WTC11 (cell line): ENCODE results near the gene UPF1. TPM values are rescaled to one million over a fixed set of nuclear protein-coding genes. Genes with fewer than 3 reads are reported as not detected.

Experiments used
- ATAC-seq: fragments of 200-7000 bp; cut with Tn5 transposase; 2 replicates; pipeline ENCODE4 v1.10.0; 2021; ENCODE audit warnings: mild to moderate bottlenecking, moderate library complexity
- CTCF ChIA-PET: fragments of 300-600 bp; sonication (Branson Sonifier 250); formaldehyde crosslinking; loops from one replicate; lab custom pipeline; 2021; ENCODE audit warnings: antibody characterized with exemption; lab: Charles Lee
- POLR2A ChIA-PET: fragments of 350-600 bp; sonication (Branson Sonifier 250); formaldehyde crosslinking; loops from one replicate; lab custom pipeline; 2021; ENCODE audit warnings: antibody characterized with exemption; lab: Charles Lee
- DNase-seq: peaks from one replicate; pipeline ENCODE4 v3.0.0; 2021; ENCODE audit warnings: low spot score
- H3K27ac Mint-ChIP-seq: 2 replicates; pipeline ENCODE4 v1.8.0; 2021; ENCODE audit warnings: mixed read lengths
- H3K27me3 Mint-ChIP-seq: 2 replicates; pipeline ENCODE4 v1.8.0; 2021; ENCODE audit warnings: low read depth, mild to moderate bottlenecking, moderate library complexity, mixed read lengths
- H3K36me3 Mint-ChIP-seq: 2 replicates; pipeline ENCODE4 v1.8.0; 2021; ENCODE audit warnings: mixed read lengths
- H3K4me1 Mint-ChIP-seq: 2 replicates; pipeline ENCODE4 v1.8.0; 2022; ENCODE audit warnings: mixed read lengths
- H3K4me3 Mint-ChIP-seq: 2 replicates; pipeline ENCODE4 v1.8.0; 2021; ENCODE audit warnings: mild to moderate bottlenecking, moderate library complexity, mixed read lengths
- H3K9me3 Mint-ChIP-seq: 2 replicates; pipeline ENCODE4 v1.8.0; 2021; ENCODE audit warnings: mixed read lengths
- ESRRA ChIP-seq: sonication (generic); formaldehyde crosslinking; IDR thresholded peaks from 2 replicates; pipeline ENCODE4 v1.8.1; 2022; ENCODE audit warnings: mild to moderate bottlenecking, missing genetic modification reagents, borderline replicate concordance
- FOXP1 ChIP-seq: sonication (generic); formaldehyde crosslinking; IDR thresholded peaks from 2 replicates; pipeline ENCODE4 v1.8.0; 2022; ENCODE audit warnings: missing genetic modification reagents, mild to moderate bottlenecking, moderate library complexity, borderline replicate concordance
- JAZF1 ChIP-seq: fragments of 250-450 bp; sonication (Bioruptor Pico); IDR thresholded peaks from 2 replicates; pipeline ENCODE4 v1.9.0; 2021; ENCODE audit warnings: moderate library complexity, mild to moderate bottlenecking, inconsistent platforms
- JUN ChIP-seq: sonication (generic); formaldehyde crosslinking; IDR thresholded peaks from 2 replicates; pipeline ENCODE4 v1.8.0; 2023; ENCODE audit warnings: mild to moderate bottlenecking, missing genetic modification reagents
- KAT7 ChIP-seq: sonication (generic); formaldehyde crosslinking; IDR thresholded peaks from 2 replicates; pipeline ENCODE4 v1.8.1; 2023; ENCODE audit warnings: missing genetic modification reagents, mild to moderate bottlenecking, borderline replicate concordance
- MXD4 ChIP-seq: fragments of 250-450 bp; sonication (Bioruptor Pico); IDR thresholded peaks from 2 replicates; pipeline ENCODE4 v1.8.0; 2021; ENCODE audit warnings: mild to moderate bottlenecking, moderate library complexity, borderline replicate concordance
- MYBL2 ChIP-seq: sonication (generic); formaldehyde crosslinking; IDR thresholded peaks from 2 replicates; pipeline ENCODE4 v1.8.1; 2023; ENCODE audit warnings: mild to moderate bottlenecking, moderate library complexity, missing genetic modification reagents
- NR1H2 ChIP-seq: sonication (generic); formaldehyde crosslinking; IDR thresholded peaks from 2 replicates; pipeline ENCODE4 v1.9.0; 2021; ENCODE audit warnings: mild to moderate bottlenecking, moderate library complexity, missing genetic modification reagents
- NR3C1 ChIP-seq: sonication (generic); formaldehyde crosslinking; conservative IDR thresholded peaks from 2 replicates; pipeline ENCODE4 v1.8.1; 2023; ENCODE audit warnings: low read depth, mild to moderate bottlenecking, missing genetic modification reagents
- RORB ChIP-seq: fragments of 250-450 bp; sonication (Bioruptor Pico); IDR thresholded peaks from 2 replicates; pipeline ENCODE4 v1.9.0; 2021; ENCODE audit warnings: mild to moderate bottlenecking
- SP1 ChIP-seq: sonication (generic); formaldehyde crosslinking; conservative IDR thresholded peaks from 2 replicates; pipeline ENCODE4 v1.8.1; 2022; ENCODE audit warnings: missing genetic modification reagents
- TEAD1 ChIP-seq: sonication (generic); formaldehyde crosslinking; IDR thresholded peaks from 2 replicates; pipeline ENCODE4 v1.8.0; 2022; ENCODE audit warnings: mild to moderate bottlenecking, missing genetic modification reagents
- TP53 ChIP-seq: sonication (generic); formaldehyde crosslinking; IDR thresholded peaks from 2 replicates; pipeline ENCODE4 v1.8.1; 2023; ENCODE audit warnings: mild to moderate bottlenecking, missing genetic modification reagents
- ZBTB21 ChIP-seq: sonication (generic); formaldehyde crosslinking; IDR thresholded peaks from 2 replicates; pipeline ENCODE4 v1.8.1; 2023; ENCODE audit warnings: mild to moderate bottlenecking, missing genetic modification reagents, borderline replicate concordance
- total RNA-seq: library from RNA; stranded (reverse); gene quantifications from 3 replicates; pipeline ENCODE4 v1.2.3, GENCODE V29; 2021
- TF ChIP-seq, protein P1 (sequence below): sonication (generic); formaldehyde crosslinking; IDR thresholded peaks from 2 replicates; pipeline ENCODE4 v1.8.1; 2023; ENCODE audit warnings: mild to moderate bottlenecking, missing genetic modification reagents, moderate library complexity
- TF ChIP-seq, protein P2 (sequence below): sonication (generic); formaldehyde crosslinking; IDR thresholded peaks from 2 replicates; pipeline ENCODE4 v1.8.0; 2022; ENCODE audit warnings: missing genetic modification reagents
- TF ChIP-seq, protein P3 (sequence below): sonication (generic); formaldehyde crosslinking; IDR thresholded peaks from 2 replicates; pipeline ENCODE4 v1.8.1; 2023; ENCODE audit warnings: mild to moderate bottlenecking, missing genetic modification reagents, borderline replicate concordance
- TF ChIP-seq, protein P4 (sequence below): sonication (generic); formaldehyde crosslinking; IDR thresholded peaks from 2 replicates; pipeline ENCODE4 v1.8.1; 2023; ENCODE audit warnings: mild to moderate bottlenecking, missing genetic modification reagents
- TF ChIP-seq, protein P5 (sequence below): sonication (generic); formaldehyde crosslinking; IDR thresholded peaks from 2 replicates; pipeline ENCODE4 v1.8.0; 2022; ENCODE audit warnings: mild to moderate bottlenecking, missing genetic modification reagents
- TF ChIP-seq, protein P6 (sequence below): sonication (generic); formaldehyde crosslinking; IDR thresholded peaks from 2 replicates; pipeline ENCODE4 v1.8.0; 2022; ENCODE audit warnings: mild to moderate bottlenecking, missing genetic modification reagents

UPF1 gene
- total RNA-seq, 1 experiment from 2014 or later = 82.5 TPM

DNA sequence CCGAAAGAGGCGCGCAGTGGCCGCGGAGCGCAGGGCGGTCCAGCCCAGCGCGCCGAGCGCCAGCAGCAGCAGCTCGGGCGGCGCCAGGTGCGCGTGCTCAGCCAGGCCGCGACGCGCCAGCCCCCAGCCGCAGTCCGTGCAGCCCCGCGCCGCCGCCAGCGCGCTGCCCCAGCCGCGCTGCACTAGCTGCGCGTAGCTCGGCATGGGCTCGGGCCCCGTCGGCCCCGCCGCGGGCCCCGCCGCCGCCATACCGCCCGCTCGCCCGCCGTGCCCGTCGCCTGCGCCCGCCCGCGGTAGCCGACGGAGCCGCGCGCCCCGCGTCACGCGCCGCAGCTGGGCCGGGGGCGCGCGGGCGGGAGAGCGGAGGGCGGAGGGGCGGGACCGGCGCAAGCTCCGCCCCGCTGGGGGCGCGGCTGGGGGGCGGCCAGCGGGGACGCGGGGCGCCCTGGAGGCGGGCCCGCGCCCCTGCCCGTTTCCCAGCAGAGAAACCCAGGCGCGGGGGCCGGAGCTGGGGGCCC, 64.1 kb downstream of the UPF1 start, which contains the start of gene CERS1:
Gene CERS1, minus strand, starts transcription at position 335 of the 518 bp plus-strand sequence. Its CDS starts 86 bp downstream, at position 249.
- DNase-seq = peak; percentile 48
- H3K27ac Mint-ChIP-seq = no peak within 1 kb of the TSS
- H3K27me3 Mint-ChIP-seq = peaks cover 16% of the 10 kb centered on the region
- TF ChIP-seq MXD4 (CRISPR knock-in tag) = no peak
- TF ChIP-seq TEAD1 (CRISPR knock-in tag) = no peak
- 0 out of 2 replicates have a peak, but pooled peaks have one; percentile 8 for TF ChIP-seq JUN (CRISPR knock-in tag)
- peak; percentile 59 for TF ChIP-seq SP1 (CRISPR knock-in tag)
- 0 out of 2 replicates have a peak, but pooled peaks have one; percentile 32 for TF ChIP-seq KAT7 (CRISPR knock-in tag)
- TF ChIP-seq, protein P1, sequence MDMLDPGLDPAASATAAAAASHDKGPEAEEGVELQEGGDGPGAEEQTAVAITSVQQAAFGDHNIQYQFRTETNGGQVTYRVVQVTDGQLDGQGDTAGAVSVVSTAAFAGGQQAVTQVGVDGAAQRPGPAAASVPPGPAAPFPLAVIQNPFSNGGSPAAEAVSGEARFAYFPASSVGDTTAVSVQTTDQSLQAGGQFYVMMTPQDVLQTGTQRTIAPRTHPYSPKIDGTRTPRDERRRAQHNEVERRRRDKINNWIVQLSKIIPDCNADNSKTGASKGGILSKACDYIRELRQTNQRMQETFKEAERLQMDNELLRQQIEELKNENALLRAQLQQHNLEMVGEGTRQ (CRISPR knock-in tag) = peak; percentile 48; the same call in 1 of the 2 replicates
- TF ChIP-seq, all 79 proteins: peak for 4
- H3K9me3 Mint-ChIP-seq = no peaks in the 10 kb centered on the region
- ChIA-PET POLR2A (interaction anchor here (0.6 to 1.3 kb wide), 3 partner anchors 23 to 573 kb away, joined by 3 read pairs; partner anchors contain the start of genes COPE and LSM4), CTCF (interaction anchor here (0.6 to 3.5 kb wide), 13 partner anchors 20 to 122 kb away, joined by 3 to 35 read pairs (median 5); partner anchors contain the start of genes COPE, DDX49 and UPF1)
- H3K4me3 Mint-ChIP-seq = peak within 1 kb of the TSS; percentile 80
- peak; percentile 46 for ATAC-seq
- H3K4me1 Mint-ChIP-seq = no peaks in the 10 kb centered on the region
- no peaks in the 10 kb centered on the region for H3K36me3 Mint-ChIP-seq

DNA sequence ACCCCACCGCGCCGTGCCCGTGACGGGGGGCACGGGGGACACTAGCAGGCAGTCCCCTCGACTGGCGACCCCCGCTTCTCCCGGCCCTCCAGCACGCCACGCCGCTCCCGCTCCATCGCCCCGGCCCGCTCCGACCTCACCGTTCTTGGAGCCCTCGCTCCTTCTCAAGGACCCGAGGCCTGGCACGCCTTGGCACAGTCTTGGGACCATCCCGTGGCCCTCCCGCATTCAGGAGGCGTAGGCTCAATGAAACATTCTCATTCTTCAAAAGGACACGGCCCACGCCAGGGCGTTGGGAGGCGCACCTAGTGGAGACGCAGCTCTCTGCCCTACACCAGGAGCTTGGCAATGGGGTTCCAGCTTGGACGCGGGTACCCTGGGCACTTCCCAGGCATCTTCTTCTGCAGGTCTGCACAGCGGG, 64.7 kb downstream of the UPF1 start:
- POLR2A ChIA-PET = interaction anchor here (0.6 to 1.3 kb wide), 3 partner anchors 22 to 574 kb away, joined by 3 read pairs; partner anchors contain the start of genes COPE and LSM4
- H3K27ac Mint-ChIP-seq = no peak overlapping the region
- DNase-seq (peak; percentile 25), ATAC-seq (no peak; the same call in 1 of the 2 replicates)
- no peaks in the 10 kb centered on the region for H3K9me3 Mint-ChIP-seq
- CTCF ChIA-PET = interaction anchor here (0.7 to 3.5 kb wide), 6 partner anchors 20 to 110 kb away, joined by 3 to 35 read pairs (median 3); partner anchors contain the start of genes COPE, DDX49 and UPF1
- H3K36me3 Mint-ChIP-seq = peaks cover 2% of the 10 kb centered on the region; the same call in 1 of the 2 replicates
- TF ChIP-seq, protein P2, sequence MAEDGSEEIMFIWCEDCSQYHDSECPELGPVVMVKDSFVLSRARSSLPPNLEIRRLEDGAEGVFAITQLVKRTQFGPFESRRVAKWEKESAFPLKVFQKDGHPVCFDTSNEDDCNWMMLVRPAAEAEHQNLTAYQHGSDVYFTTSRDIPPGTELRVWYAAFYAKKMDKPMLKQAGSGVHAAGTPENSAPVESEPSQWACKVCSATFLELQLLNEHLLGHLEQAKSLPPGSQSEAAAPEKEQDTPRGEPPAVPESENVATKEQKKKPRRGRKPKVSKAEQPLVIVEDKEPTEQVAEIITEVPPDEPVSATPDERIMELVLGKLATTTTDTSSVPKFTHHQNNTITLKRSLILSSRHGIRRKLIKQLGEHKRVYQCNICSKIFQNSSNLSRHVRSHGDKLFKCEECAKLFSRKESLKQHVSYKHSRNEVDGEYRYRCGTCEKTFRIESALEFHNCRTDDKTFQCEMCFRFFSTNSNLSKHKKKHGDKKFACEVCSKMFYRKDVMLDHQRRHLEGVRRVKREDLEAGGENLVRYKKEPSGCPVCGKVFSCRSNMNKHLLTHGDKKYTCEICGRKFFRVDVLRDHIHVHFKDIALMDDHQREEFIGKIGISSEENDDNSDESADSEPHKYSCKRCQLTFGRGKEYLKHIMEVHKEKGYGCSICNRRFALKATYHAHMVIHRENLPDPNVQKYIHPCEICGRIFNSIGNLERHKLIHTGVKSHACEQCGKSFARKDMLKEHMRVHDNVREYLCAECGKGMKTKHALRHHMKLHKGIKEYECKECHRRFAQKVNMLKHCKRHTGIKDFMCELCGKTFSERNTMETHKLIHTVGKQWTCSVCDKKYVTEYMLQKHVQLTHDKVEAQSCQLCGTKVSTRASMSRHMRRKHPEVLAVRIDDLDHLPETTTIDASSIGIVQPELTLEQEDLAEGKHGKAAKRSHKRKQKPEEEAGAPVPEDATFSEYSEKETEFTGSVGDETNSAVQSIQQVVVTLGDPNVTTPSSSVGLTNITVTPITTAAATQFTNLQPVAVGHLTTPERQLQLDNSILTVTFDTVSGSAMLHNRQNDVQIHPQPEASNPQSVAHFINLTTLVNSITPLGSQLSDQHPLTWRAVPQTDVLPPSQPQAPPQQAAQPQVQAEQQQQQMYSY (CRISPR knock-in tag) = no peak
- TF ChIP-seq FOXP1 (CRISPR knock-in tag) (no peak), RORB (no peak), ZBTB21 (no peak), SP1 (CRISPR knock-in tag) (no peak), JAZF1 (CRISPR knock-in tag) (no peak), ESRRA (CRISPR knock-in tag) (no peak), NR1H2 (CRISPR knock-in tag) (no peak), TP53 (no peak), MXD4 (CRISPR knock-in tag) (no peak), NR3C1 (CRISPR knock-in tag) (no peak), MYBL2 (CRISPR knock-in tag) (no peak), JUN (CRISPR knock-in tag) (no peak)
- TF ChIP-seq, protein P3, sequence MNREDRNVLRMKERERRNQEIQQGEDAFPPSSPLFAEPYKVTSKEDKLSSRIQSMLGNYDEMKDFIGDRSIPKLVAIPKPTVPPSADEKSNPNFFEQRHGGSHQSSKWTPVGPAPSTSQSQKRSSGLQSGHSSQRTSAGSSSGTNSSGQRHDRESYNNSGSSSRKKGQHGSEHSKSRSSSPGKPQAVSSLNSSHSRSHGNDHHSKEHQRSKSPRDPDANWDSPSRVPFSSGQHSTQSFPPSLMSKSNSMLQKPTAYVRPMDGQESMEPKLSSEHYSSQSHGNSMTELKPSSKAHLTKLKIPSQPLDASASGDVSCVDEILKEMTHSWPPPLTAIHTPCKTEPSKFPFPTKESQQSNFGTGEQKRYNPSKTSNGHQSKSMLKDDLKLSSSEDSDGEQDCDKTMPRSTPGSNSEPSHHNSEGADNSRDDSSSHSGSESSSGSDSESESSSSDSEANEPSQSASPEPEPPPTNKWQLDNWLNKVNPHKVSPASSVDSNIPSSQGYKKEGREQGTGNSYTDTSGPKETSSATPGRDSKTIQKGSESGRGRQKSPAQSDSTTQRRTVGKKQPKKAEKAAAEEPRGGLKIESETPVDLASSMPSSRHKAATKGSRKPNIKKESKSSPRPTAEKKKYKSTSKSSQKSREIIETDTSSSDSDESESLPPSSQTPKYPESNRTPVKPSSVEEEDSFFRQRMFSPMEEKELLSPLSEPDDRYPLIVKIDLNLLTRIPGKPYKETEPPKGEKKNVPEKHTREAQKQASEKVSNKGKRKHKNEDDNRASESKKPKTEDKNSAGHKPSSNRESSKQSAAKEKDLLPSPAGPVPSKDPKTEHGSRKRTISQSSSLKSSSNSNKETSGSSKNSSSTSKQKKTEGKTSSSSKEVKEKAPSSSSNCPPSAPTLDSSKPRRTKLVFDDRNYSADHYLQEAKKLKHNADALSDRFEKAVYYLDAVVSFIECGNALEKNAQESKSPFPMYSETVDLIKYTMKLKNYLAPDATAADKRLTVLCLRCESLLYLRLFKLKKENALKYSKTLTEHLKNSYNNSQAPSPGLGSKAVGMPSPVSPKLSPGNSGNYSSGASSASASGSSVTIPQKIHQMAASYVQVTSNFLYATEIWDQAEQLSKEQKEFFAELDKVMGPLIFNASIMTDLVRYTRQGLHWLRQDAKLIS (CRISPR knock-in tag) = no peak
- TF ChIP-seq, protein P4, sequence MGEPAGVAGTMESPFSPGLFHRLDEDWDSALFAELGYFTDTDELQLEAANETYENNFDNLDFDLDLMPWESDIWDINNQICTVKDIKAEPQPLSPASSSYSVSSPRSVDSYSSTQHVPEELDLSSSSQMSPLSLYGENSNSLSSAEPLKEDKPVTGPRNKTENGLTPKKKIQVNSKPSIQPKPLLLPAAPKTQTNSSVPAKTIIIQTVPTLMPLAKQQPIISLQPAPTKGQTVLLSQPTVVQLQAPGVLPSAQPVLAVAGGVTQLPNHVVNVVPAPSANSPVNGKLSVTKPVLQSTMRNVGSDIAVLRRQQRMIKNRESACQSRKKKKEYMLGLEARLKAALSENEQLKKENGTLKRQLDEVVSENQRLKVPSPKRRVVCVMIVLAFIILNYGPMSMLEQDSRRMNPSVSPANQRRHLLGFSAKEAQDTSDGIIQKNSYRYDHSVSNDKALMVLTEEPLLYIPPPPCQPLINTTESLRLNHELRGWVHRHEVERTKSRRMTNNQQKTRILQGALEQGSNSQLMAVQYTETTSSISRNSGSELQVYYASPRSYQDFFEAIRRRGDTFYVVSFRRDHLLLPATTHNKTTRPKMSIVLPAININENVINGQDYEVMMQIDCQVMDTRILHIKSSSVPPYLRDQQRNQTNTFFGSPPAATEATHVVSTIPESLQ (CRISPR knock-in tag) = no peak
- TF ChIP-seq, protein P5, sequence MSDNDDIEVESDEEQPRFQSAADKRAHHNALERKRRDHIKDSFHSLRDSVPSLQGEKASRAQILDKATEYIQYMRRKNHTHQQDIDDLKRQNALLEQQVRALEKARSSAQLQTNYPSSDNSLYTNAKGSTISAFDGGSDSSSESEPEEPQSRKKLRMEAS (CRISPR knock-in tag) = no peak
- TF ChIP-seq, protein P6, sequence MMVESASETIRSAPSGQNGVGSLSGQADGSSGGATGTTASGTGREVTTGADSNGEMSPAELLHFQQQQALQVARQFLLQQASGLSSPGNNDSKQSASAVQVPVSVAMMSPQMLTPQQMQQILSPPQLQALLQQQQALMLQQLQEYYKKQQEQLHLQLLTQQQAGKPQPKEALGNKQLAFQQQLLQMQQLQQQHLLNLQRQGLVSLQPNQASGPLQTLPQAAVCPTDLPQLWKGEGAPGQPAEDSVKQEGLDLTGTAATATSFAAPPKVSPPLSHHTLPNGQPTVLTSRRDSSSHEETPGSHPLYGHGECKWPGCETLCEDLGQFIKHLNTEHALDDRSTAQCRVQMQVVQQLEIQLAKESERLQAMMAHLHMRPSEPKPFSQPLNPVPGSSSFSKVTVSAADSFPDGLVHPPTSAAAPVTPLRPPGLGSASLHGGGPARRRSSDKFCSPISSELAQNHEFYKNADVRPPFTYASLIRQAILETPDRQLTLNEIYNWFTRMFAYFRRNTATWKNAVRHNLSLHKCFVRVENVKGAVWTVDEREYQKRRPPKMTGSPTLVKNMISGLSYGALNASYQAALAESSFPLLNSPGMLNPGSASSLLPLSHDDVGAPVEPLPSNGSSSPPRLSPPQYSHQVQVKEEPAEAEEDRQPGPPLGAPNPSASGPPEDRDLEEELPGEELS (CRISPR knock-in tag) = no peak
- H3K4me1 Mint-ChIP-seq = no peaks in the 10 kb centered on the region
- H3K27me3 Mint-ChIP-seq = peaks cover 16% of the 10 kb centered on the region
- peak overlapping the region; percentile 80 for H3K4me3 Mint-ChIP-seq
